HEK293 (cell line): ENCODE results near the gene BRI3.

Experiments used
- CTCF ChIA-PET: fragments of 350-600 bp; formaldehyde crosslinking; extraction: SDS; loops from one replicate; lab custom pipeline; 2021; ENCODE audit warnings: antibody characterized with exemption; lab: Yijun Ruan, JAX
- POLR2A ChIA-PET: fragments of 300-600 bp; formaldehyde crosslinking; extraction: SDS; loops from one replicate; lab custom pipeline; 2020; ENCODE audit warnings: antibody characterized with exemption, inconsistent platforms; lab: Yijun Ruan, JAX
- H3K27ac ChIP-seq: fragments of 200-500 bp; sonication (Bioruptor generic); 2 replicates; pipeline ENCODE4 v1.5.1; 2014; ENCODE audit warnings: low read depth, low read length, control low read depth, inconsistent platforms; ENCODE audit errors: extremely low read depth
- H3K36me3 ChIP-seq, 2 experiments: fragments of 200-500 bp in 1 of 2; sonication (Bioruptor generic) in 1 of 2; 1 replicate in 1 of 2; 2 replicates in 1 of 2; pipeline ENCODE4 v1.5.1; 2014 to 2017; ENCODE audit warnings: inconsistent platforms in 2 of 2, low read length in 2 of 2; ENCODE audit not compliant: control insufficient read depth in 2 of 2, insufficient read depth in 1 of 2
- H3K4me1 ChIP-seq: fragments of 200-500 bp; sonication (Bioruptor generic); 2 replicates; pipeline ENCODE4 v1.5.1; 2014; ENCODE audit warnings: mild to moderate bottlenecking, low read length, inconsistent platforms; ENCODE audit not compliant: control insufficient read depth, insufficient read depth
- H3K4me3 ChIP-seq: 2 replicates; pipeline ENCODE4 v1.5.1; 2011; ENCODE audit warnings: low read depth, mild to moderate bottlenecking, control low read depth, low read length, moderate library complexity
- H3K9me3 ChIP-seq: fragments of 200-500 bp; sonication (Bioruptor generic); 2 replicates; pipeline ENCODE4 v1.5.1; 2014; ENCODE audit warnings: low read depth, low read length, inconsistent platforms; ENCODE audit not compliant: control insufficient read depth, insufficient read depth
- BCL11B ChIP-seq: fragments of 450-650 bp; formaldehyde crosslinking; IDR thresholded peaks from 2 replicates; pipeline ENCODE4 v1.5.1; 2016; ENCODE audit warnings: low read depth, missing biosample characterization, missing genetic modification characterization
- HOXC10 ChIP-seq: sonication (generic); formaldehyde crosslinking; IDR thresholded peaks from 2 replicates; pipeline ENCODE4 v1.8.1; 2023; ENCODE audit warnings: mild to moderate bottlenecking, missing genetic modification reagents
- KLF16 ChIP-seq: fragments of 450-650 bp; formaldehyde crosslinking; IDR thresholded peaks from 2 replicates; pipeline ENCODE4 v1.5.1; 2017; ENCODE audit warnings: missing biosample characterization, missing genetic modification characterization
- OVOL3 ChIP-seq: fragments of 450-650 bp; formaldehyde crosslinking; IDR thresholded peaks from 2 replicates; pipeline ENCODE4 v1.5.1; 2016; ENCODE audit warnings: missing biosample characterization, missing genetic modification characterization
- PRDM1 ChIP-seq: fragments of 450-650 bp; formaldehyde crosslinking; IDR thresholded peaks from 2 replicates; pipeline ENCODE4; 2016; ENCODE audit warnings: missing biosample characterization, missing genetic modification characterization
- SETDB1 ChIP-seq: IDR thresholded peaks from one replicate; pipeline ENCODE4 v1.6.1; 2017; ENCODE audit warnings: mild to moderate bottlenecking, low read length, moderate library complexity, mixed read lengths; ENCODE audit not compliant: insufficient read length
- TRIM28 ChIP-seq: IDR thresholded peaks from 2 replicates; pipeline ENCODE4 v1.6.1; 2011; ENCODE audit warnings: low read length, control low read depth, borderline replicate concordance
- ZBTB48 ChIP-seq: fragments of 450-650 bp; formaldehyde crosslinking; IDR thresholded peaks from 2 replicates; pipeline ENCODE4 v1.5.1; 2016; ENCODE audit warnings: missing biosample characterization, missing genetic modification characterization
- ZFP69B ChIP-seq: fragments of 450-650 bp; formaldehyde crosslinking; IDR thresholded peaks from 2 replicates; pipeline ENCODE4 v1.5.1; 2016; ENCODE audit warnings: missing biosample characterization, missing genetic modification characterization
- ZNF140 ChIP-seq: fragments of 450-650 bp; formaldehyde crosslinking; IDR thresholded peaks from 2 replicates; pipeline ENCODE4 v1.5.1; 2016; ENCODE audit warnings: missing biosample characterization, missing genetic modification characterization
- ZNF175 ChIP-seq: fragments of 450-650 bp; formaldehyde crosslinking; IDR thresholded peaks from 2 replicates; pipeline ENCODE4 v1.5.1; 2016; ENCODE audit warnings: missing biosample characterization, missing genetic modification characterization
- ZNF2 ChIP-seq: fragments of 450-650 bp; formaldehyde crosslinking; IDR thresholded peaks from 2 replicates; pipeline ENCODE4 v1.5.1; 2016; ENCODE audit warnings: missing biosample characterization, missing genetic modification characterization
- ZNF221 ChIP-seq: fragments of 450-650 bp; formaldehyde crosslinking; IDR thresholded peaks from 2 replicates; pipeline ENCODE4 v1.5.1; 2017; ENCODE audit warnings: missing biosample characterization, missing genetic modification characterization, borderline replicate concordance
- ZNF24 ChIP-seq: fragments of 450-650 bp; formaldehyde crosslinking; IDR thresholded peaks from 2 replicates; pipeline ENCODE4 v1.5.1; 2016; ENCODE audit warnings: missing biosample characterization, missing genetic modification characterization
- ZNF37A ChIP-seq: fragments of 450-650 bp; IDR thresholded peaks from 2 replicates; pipeline ENCODE4 v1.5.1; 2018; ENCODE audit warnings: missing biosample characterization, missing genetic modification characterization
- ZNF416 ChIP-seq: fragments of 450-650 bp; formaldehyde crosslinking; IDR thresholded peaks from 2 replicates; pipeline ENCODE4 v1.5.1; 2016; ENCODE audit warnings: missing biosample characterization, missing genetic modification characterization
- ZNF473 ChIP-seq: fragments of 450-650 bp; formaldehyde crosslinking; IDR thresholded peaks from 2 replicates; pipeline ENCODE4 v1.5.1; 2017; ENCODE audit warnings: missing biosample characterization, missing genetic modification characterization
- ZNF654 ChIP-seq: fragments of 450-650 bp; formaldehyde crosslinking; IDR thresholded peaks from 2 replicates; pipeline ENCODE4 v1.5.1; 2016; ENCODE audit warnings: low read depth, missing biosample characterization, missing genetic modification characterization
- ZNF664 ChIP-seq: fragments of 450-650 bp; formaldehyde crosslinking; IDR thresholded peaks from 2 replicates; pipeline ENCODE4 v1.5.1; 2016; ENCODE audit warnings: missing biosample characterization, missing genetic modification characterization
- ZNF701 ChIP-seq: fragments of 450-650 bp; formaldehyde crosslinking; IDR thresholded peaks from 2 replicates; pipeline ENCODE4 v1.5.1; 2016; ENCODE audit warnings: missing biosample characterization, missing genetic modification characterization
- ZNF777 ChIP-seq: fragments of 450-650 bp; formaldehyde crosslinking; IDR thresholded peaks from 2 replicates; pipeline ENCODE4 v1.5.1; 2017; ENCODE audit warnings: missing biosample characterization, missing genetic modification characterization, borderline replicate concordance
- ZNF830 ChIP-seq: fragments of 450-650 bp; IDR thresholded peaks from 2 replicates; pipeline ENCODE4 v1.5.0; 2018; ENCODE audit warnings: missing biosample characterization, missing genetic modification characterization, low read depth, mild to moderate bottlenecking, moderate library complexity
- ZSCAN23 ChIP-seq: fragments of 450-650 bp; formaldehyde crosslinking; IDR thresholded peaks from 2 replicates; pipeline ENCODE4 v1.5.1; 2016; ENCODE audit warnings: missing biosample characterization, missing genetic modification characterization
- TF ChIP-seq, protein P1 (sequence below): fragments of 450-650 bp; formaldehyde crosslinking; IDR thresholded peaks from 2 replicates; pipeline ENCODE4 v1.5.1; 2016; ENCODE audit warnings: missing biosample characterization, missing genetic modification characterization
- TF ChIP-seq, protein P2 (sequence below): fragments of 450-650 bp; formaldehyde crosslinking; IDR thresholded peaks from 2 replicates; pipeline ENCODE4 v1.5.1; 2016; ENCODE audit warnings: missing biosample characterization, missing genetic modification characterization
- TF ChIP-seq, protein P3 (sequence below): fragments of 450-650 bp; formaldehyde crosslinking; IDR thresholded peaks from 2 replicates; pipeline ENCODE4 v1.5.1; 2016; ENCODE audit warnings: missing biosample characterization, missing genetic modification characterization, low read depth
- TF ChIP-seq, protein P4 (sequence below): fragments of 450-650 bp; IDR thresholded peaks from 2 replicates; pipeline ENCODE4 v1.5.1; 2018; ENCODE audit warnings: missing biosample characterization, mild to moderate bottlenecking, missing genetic modification characterization

The BRI3 gene

DNA sequence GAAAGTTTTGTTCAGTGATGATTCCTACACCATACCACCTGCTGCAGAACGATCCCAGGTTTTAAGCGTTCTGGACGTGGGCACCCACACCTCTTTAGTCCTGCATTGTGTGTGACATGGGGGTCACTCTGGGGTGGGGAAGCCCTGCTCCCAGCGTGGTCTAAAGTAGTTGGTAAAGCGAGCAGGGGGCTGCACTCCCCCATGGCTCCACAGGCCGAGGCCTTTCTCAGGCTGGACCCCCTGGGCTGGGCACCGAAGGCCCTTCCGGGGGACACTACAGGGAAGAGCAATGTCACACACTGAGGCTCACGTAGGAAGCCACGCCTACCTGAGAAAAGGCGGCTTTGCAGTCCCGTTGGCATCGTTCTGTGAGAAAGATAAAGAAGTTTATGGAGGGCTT lies 12.3 kb downstream of the BRI3 start:
- Histone ChIP-seq H3K4me1 (no peaks in the 10 kb centered on the region), H3K36me3 (peaks cover 4 to 50% of the 10 kb centered on the region in 2 experiments), H3K4me3 (no peak overlapping the region), H3K9me3 (no peaks in the 10 kb centered on the region), H3K27ac (no peak overlapping the region)
- TF ChIP-seq ZNF777 (tag by site-specific recombination) (no peak), BCL11B (tag by site-specific recombination) (no peak), ZBTB48 (tag by site-specific recombination) (no peak), ZNF221 (tag by site-specific recombination) (no peak), ZNF175 (tag by site-specific recombination) (no peak), ZSCAN23 (no peak), TRIM28 (no peak), ZNF416 (tag by site-specific recombination) (no peak), HOXC10 (CRISPR knock-in tag) (no peak), SETDB1 (no peak), ZNF701 (tag by site-specific recombination) (no peak), ZNF37A (tag by site-specific recombination) (no peak), ZFP69B (no peak), KLF16 (tag by site-specific recombination) (no peak), ZNF830 (tag by site-specific recombination) (no peak), ZNF473 (tag by site-specific recombination) (no peak), ZNF664 (tag by site-specific recombination) (no peak)
- TF ChIP-seq, protein P1, sequence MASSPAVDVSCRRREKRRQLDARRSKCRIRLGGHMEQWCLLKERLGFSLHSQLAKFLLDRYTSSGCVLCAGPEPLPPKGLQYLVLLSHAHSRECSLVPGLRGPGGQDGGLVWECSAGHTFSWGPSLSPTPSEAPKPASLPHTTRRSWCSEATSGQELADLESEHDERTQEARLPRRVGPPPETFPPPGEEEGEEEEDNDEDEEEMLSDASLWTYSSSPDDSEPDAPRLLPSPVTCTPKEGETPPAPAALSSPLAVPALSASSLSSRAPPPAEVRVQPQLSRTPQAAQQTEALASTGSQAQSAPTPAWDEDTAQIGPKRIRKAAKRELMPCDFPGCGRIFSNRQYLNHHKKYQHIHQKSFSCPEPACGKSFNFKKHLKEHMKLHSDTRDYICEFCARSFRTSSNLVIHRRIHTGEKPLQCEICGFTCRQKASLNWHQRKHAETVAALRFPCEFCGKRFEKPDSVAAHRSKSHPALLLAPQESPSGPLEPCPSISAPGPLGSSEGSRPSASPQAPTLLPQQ (tag by site-specific recombination): no peak
- POLR2A ChIA-PET: interaction anchor here (1.3 kb wide), 1 partner anchor 107 kb away, joined by 6 read pairs; the partner anchor contains the start of gene BAIAP2L1
- CTCF ChIA-PET: interaction anchor here (0.6 to 2.9 kb wide), 10 partner anchors 11 to 529 kb away, joined by 3 to 28 read pairs (median 4); partner anchors contain the start of gene BAIAP2L1

DNA sequence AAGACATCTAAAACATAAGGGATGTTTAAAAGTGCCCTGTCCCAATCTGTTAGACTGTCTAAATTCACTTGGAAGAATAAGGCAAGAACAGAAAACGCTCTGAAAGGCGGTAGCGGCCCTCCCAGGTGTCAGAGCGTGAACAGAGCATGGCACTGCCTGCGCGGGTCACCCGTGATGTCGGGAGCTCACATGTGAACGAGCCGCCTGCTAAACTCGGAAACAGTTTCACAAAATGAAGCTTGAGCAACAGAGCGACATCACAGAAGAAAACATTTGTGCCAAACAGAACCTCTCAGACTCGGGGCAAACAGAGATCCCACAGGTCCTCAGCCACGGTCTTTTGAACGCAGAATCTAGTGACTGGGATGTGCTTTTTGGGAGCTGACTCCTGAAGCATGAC lies 12.8 kb downstream of the BRI3 start:
- Histone ChIP-seq H3K9me3 (no peaks in the 10 kb centered on the region), H3K36me3 (peaks cover 4 to 50% of the 10 kb centered on the region in 2 experiments), H3K27ac (no peak overlapping the region), H3K4me1 (no peaks in the 10 kb centered on the region), H3K4me3 (no peak overlapping the region)
- ChIA-PET POLR2A (no interaction called here), CTCF (interaction anchor here (0.6 to 2.9 kb wide), 15 partner anchors 11 to 528 kb away, joined by 3 to 28 read pairs (median 3); partner anchors contain the start of gene BAIAP2L1)
- no peak for TF ChIP-seq ZNF140 (tag by site-specific recombination)
- no peak for TF ChIP-seq ZNF777 (tag by site-specific recombination)
- TF ChIP-seq ZNF701 (tag by site-specific recombination): no peak
- TF ChIP-seq PRDM1: no peak
- no peak for TF ChIP-seq OVOL3
- no peak for TF ChIP-seq ZNF2 (tag by site-specific recombination)
- TF ChIP-seq, protein P2, sequence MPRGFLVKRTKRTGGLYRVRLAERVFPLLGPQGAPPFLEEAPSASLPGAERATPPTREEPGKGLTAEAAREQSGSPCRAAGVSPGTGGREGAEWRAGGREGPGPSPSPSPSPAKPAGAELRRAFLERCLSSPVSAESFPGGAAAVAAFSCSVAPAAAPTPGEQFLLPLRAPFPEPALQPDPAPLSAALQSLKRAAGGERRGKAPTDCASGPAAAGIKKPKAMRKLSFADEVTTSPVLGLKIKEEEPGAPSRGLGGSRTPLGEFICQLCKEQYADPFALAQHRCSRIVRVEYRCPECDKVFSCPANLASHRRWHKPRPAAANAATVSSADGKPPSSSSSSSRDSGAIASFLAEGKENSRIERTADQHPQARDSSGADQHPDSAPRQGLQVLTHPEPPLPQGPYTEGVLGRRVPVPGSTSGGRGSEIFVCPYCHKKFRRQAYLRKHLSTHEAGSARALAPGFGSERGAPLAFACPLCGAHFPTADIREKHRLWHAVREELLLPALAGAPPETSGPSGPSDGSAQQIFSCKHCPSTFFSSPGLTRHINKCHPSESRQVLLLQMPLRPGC (tag by site-specific recombination): no peak
- TF ChIP-seq, protein P3, sequence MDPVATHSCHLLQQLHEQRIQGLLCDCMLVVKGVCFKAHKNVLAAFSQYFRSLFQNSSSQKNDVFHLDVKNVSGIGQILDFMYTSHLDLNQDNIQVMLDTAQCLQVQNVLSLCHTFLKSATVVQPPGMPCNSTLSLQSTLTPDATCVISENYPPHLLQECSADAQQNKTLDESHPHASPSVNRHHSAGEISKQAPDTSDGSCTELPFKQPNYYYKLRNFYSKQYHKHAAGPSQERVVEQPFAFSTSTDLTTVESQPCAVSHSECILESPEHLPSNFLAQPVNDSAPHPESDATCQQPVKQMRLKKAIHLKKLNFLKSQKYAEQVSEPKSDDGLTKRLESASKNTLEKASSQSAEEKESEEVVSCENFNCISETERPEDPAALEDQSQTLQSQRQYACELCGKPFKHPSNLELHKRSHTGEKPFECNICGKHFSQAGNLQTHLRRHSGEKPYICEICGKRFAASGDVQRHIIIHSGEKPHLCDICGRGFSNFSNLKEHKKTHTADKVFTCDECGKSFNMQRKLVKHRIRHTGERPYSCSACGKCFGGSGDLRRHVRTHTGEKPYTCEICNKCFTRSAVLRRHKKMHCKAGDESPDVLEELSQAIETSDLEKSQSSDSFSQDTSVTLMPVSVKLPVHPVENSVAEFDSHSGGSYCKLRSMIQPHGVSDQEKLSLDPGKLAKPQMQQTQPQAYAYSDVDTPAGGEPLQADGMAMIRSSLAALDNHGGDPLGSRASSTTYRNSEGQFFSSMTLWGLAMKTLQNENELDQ: no peak
- TF ChIP-seq ZNF654 (tag by site-specific recombination): no peak
- TF ChIP-seq, protein P4, sequence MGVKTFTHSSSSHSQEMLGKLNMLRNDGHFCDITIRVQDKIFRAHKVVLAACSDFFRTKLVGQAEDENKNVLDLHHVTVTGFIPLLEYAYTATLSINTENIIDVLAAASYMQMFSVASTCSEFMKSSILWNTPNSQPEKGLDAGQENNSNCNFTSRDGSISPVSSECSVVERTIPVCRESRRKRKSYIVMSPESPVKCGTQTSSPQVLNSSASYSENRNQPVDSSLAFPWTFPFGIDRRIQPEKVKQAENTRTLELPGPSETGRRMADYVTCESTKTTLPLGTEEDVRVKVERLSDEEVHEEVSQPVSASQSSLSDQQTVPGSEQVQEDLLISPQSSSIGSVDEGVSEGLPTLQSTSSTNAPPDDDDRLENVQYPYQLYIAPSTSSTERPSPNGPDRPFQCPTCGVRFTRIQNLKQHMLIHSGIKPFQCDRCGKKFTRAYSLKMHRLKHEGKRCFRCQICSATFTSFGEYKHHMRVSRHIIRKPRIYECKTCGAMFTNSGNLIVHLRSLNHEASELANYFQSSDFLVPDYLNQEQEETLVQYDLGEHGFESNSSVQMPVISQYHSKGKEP (tag by site-specific recombination): no peak
- no peak for TF ChIP-seq ZNF24 (tag by site-specific recombination)
